GM12878 (cell line): ENCODE results near the gene NHS. TPM values are rescaled to one million over a fixed set of nuclear protein-coding genes. Genes with fewer than 3 reads are reported as not detected.

ENCODE experiments used
- ATAC-seq: fragments of 200-7000 bp; cut with Tn5 transposase; 3 replicates; pipeline ENCODE4 v1.9.1; 2020; ENCODE audit warnings: mild to moderate bottlenecking, moderate library complexity
- BruUV-seq: library from RNA; stranded (reverse); fragments of 400-500 nt; replicated peaks from 2 replicates; lab custom pipeline; 2021; lab: Mats Ljungman, UMichigan
- CTCF ChIA-PET: fragments of 300-600 bp; sonication (Branson Sonifier 250); formaldehyde crosslinking; extraction: SDS; loops from one replicate; lab custom pipeline; 2021; ENCODE audit warnings: inconsistent platforms; lab: Yijun Ruan, JAX
- POLR2A ChIA-PET: fragments of 350-600 bp; formaldehyde crosslinking; extraction: SDS; loops from one replicate; lab custom pipeline; 2021; ENCODE audit warnings: inconsistent platforms; lab: Charles Lee
- RAD21 ChIA-PET: fragments of 300-600 bp; sonication (Branson Sonifier 250); formaldehyde crosslinking; loops from one replicate; lab custom pipeline; 2023; ENCODE audit warnings: antibody characterized with exemption; ENCODE audit not compliant: unreplicated experiment; lab: Charles Lee
- SMC1A ChIA-PET: fragments of 300-600 bp; sonication (Branson Sonifier 250); formaldehyde crosslinking; loops from one replicate; lab custom pipeline; 2023; ENCODE audit not compliant: unreplicated experiment, uncharacterized antibody; lab: Charles Lee
- DNase-seq: peaks from one replicate; pipeline ENCODE4 v3.0.0-alpha.2; 2011; ENCODE audit warnings: low read depth, low spot score
- FAIRE-seq: peaks from 3 replicates; lab custom pipeline; 2011; peaks lifted over from hg19 to GRCh38; lab: Jason Lieb, UNC
- H2AFZ ChIP-seq: 2 replicates; pipeline ENCODE4 v1.6.0; 2011; ENCODE audit warnings: low read depth, low read length, control low read depth; ENCODE audit not compliant: control insufficient read depth
- H3K27ac ChIP-seq: 2 replicates; pipeline ENCODE4 v1.5.1; 2011; ENCODE audit warnings: control low read depth; ENCODE audit not compliant: control insufficient read depth, insufficient read depth
- H3K27me3 ChIP-seq, 2 experiments: replicated peaks in 1 of 2; 2 replicates each; pipeline versions ENCODE4 v1.6.0 to v1.6.1; 2011; ENCODE audit warnings: low read length in 1 of 2; ENCODE audit not compliant: control insufficient read depth in 2 of 2, insufficient read depth in 2 of 2
- H3K36me3 ChIP-seq, 2 experiments: 2 replicates each; pipeline ENCODE4 v1.5.1; 2011; ENCODE audit warnings: low read length in 1 of 2; ENCODE audit not compliant: control insufficient read depth in 2 of 2, insufficient read depth in 2 of 2
- H3K4me1 ChIP-seq: 2 replicates; pipeline ENCODE4 v1.6.1; 2011; ENCODE audit warnings: mild to moderate bottlenecking, low read length, moderate library complexity, mixed read lengths; ENCODE audit not compliant: control insufficient read depth, insufficient read depth
- H3K4me2 ChIP-seq: 2 replicates; pipeline ENCODE4 v1.6.0; 2011; ENCODE audit warnings: control low read depth; ENCODE audit not compliant: control insufficient read depth, insufficient read depth
- H3K4me3 ChIP-seq: fragments of 200-600 bp; sonication (generic); 2 replicates; pipeline ENCODE4 v1.5.1; 2016
- H3K79me2 ChIP-seq: 2 replicates; pipeline ENCODE4 v1.6.0; 2011; ENCODE audit warnings: low read length; ENCODE audit not compliant: control insufficient read depth, insufficient read depth
- H3K9ac ChIP-seq: 2 replicates; pipeline ENCODE4 v1.8.0; 2011; ENCODE audit warnings: low read length, control low read depth, mixed read lengths; ENCODE audit not compliant: control insufficient read depth, insufficient read depth
- H3K9me3 ChIP-seq: replicated peaks from 3 replicates; pipeline ENCODE4 v1.5.1; 2011; ENCODE audit warnings: mild to moderate bottlenecking, low read length; ENCODE audit not compliant: control insufficient read depth, insufficient read depth
- H4K20me1 ChIP-seq: 2 replicates; pipeline ENCODE4 v1.6.0; 2011; ENCODE audit not compliant: control insufficient read depth, insufficient read depth
- ATF7 ChIP-seq: fragments of 450-650 bp; IDR thresholded peaks from 2 replicates; pipeline ENCODE4 v1.6.1; 2016; ENCODE audit warnings: low read depth, mild to moderate bottlenecking
- E2F4 ChIP-seq: IDR thresholded peaks from 2 replicates; pipeline ENCODE4 v1.6.1; 2012; ENCODE audit warnings: low read depth, low read length, improper control_type of control experiment
- E2F8 ChIP-seq: fragments of 450-650 bp; IDR thresholded peaks from 2 replicates; pipeline ENCODE4 v1.6.1; 2018; ENCODE audit warnings: mild to moderate bottlenecking, low read depth, moderate library complexity; ENCODE audit not compliant: partially characterized antibody
- FOS ChIP-seq: IDR thresholded peaks from 3 replicates; pipeline ENCODE4 v1.6.1; 2011; ENCODE audit warnings: borderline replicate concordance; ENCODE audit not compliant: insufficient read length; ENCODE audit errors: extremely low read depth
- HDAC2 ChIP-seq: fragments of 200-600 bp; sonication (generic); IDR thresholded peaks from 2 replicates; pipeline ENCODE4 v1.6.1; 2017
- IRF5 ChIP-seq: fragments of 450-650 bp; IDR thresholded peaks from 2 replicates; pipeline ENCODE4 v1.6.1; 2017; ENCODE audit warnings: borderline replicate concordance
- MTA2 ChIP-seq: fragments of 450-650 bp; IDR thresholded peaks from 2 replicates; pipeline ENCODE4 v1.6.1; 2016; ENCODE audit warnings: low read depth, mild to moderate bottlenecking, moderate library complexity
- SREBF2 ChIP-seq: IDR thresholded peaks from 2 replicates; pipeline ENCODE4 v1.6.1; 2012; ENCODE audit warnings: mild to moderate bottlenecking, low read length
- SUPT20H ChIP-seq: IDR thresholded peaks from 2 replicates; pipeline ENCODE4 v1.6.1; 2011; ENCODE audit warnings: low read depth, mild to moderate bottlenecking, low read length, moderate library complexity, borderline replicate concordance; ENCODE audit not compliant: control insufficient read depth
- USF2 ChIP-seq: IDR thresholded peaks from 2 replicates; pipeline ENCODE4 v1.6.1; 2011; ENCODE audit warnings: low read depth, low read length, improper control_type of control experiment, borderline replicate concordance
- ZNF207 ChIP-seq: fragments of 450-650 bp; IDR thresholded peaks from 2 replicates; pipeline ENCODE4 v1.6.1; 2014; ENCODE audit warnings: antibody characterized with exemption, mild to moderate bottlenecking, borderline replicate concordance
- ZZZ3 ChIP-seq: IDR thresholded peaks from 2 replicates; pipeline ENCODE4 v1.6.1; 2011; ENCODE audit warnings: low read depth; ENCODE audit not compliant: control insufficient read depth, insufficient read length
- WGBS: methylation state at CpG from one replicate; pipeline ENCODE4 v1.1.6; 2016; ENCODE audit warnings: low lambda C conversion rate; ENCODE audit not compliant: insufficient replicate concordance, insufficient coverage; ENCODE audit errors: missing lambda C conversion rate; 5-methylcytosine and 5-hydroxymethylcytosine counted together
- in situ Hi-C: fragments of 300-500 bp; cut with MboI; formaldehyde crosslinking; loops from 9 replicates; pipeline ENCODE4 v1.14.3; 2018; ENCODE audit warnings: mixed read lengths
- intact Hi-C: fragments of 100-400 bp; cut with micrococcal nuclease; formaldehyde crosslinking; loops from one replicate; pipeline ENCODE4 v1.14.2; 2022; ENCODE audit not compliant: unreplicated experiment
- polyA plus RNA-seq, 11 experiments: library from polyadenylated mRNA; depleted of rRNA in 4 of 11; unstranded in 6 of 11; stranded (reverse) in 5 of 11; fragments of >200 nt; fragmentation: Nextera tagmentation in 4 of 11; fragmentation: Illumina TruSeq in 1 of 11; extraction: Ambion mirVana in 4 of 11; extraction: Trizol in 1 of 11; gene quantifications; 1 replicate in 1 of 11; 2 replicates in 10 of 11; pipeline versions ENCODE4 v1.2.1 to v1.2.3, GENCODE V29; 2011 to 2016; ENCODE audit warnings: inconsistent platforms in 2 of 11, missing spikeins in 2 of 11, low read depth in 1 of 11
- total RNA-seq, 4 experiments: library from RNA; depleted of rRNA in 3 of 4; stranded (reverse); fragments of >200 nt in 3 of 4; fragmentation: Illumina TruSeq in 1 of 4; extraction: Trizol in 1 of 4; gene quantifications; 2 replicates each; pipeline versions ENCODE4 v1.2.1 to v1.2.3, GENCODE V29; 2013 to 2021

Gene NHS
- total and polyA plus RNA-seq, 10 of the 15 experiments (the other 5 are each of a cell fraction or from before 2014, with no cell fraction given), result under 0.01 to 0.07 (median 0.03) TPM; not detected in 7

GRCh38 chrX:17412692-17413091 lies 37.7 kb downstream of the NHS start:
- no peaks in the 10 kb centered on the region for H3K9me3 ChIP-seq
- H2AFZ ChIP-seq, result no peak overlapping the region
- no peak overlapping the region for H3K27ac ChIP-seq
- TF ChIP-seq ZZZ3, result no peak
- no peak for TF ChIP-seq FOS
- no peak for TF ChIP-seq SREBF2
- TF ChIP-seq USF2, result no peak
- ChIA-PET CTCF (no interaction called here), RAD21 (no interaction called here), SMC1A (no interaction called here), POLR2A (no interaction called here)
- in situ Hi-C loops, result no loop called here
- H3K79me2 ChIP-seq, result no peaks in the 10 kb centered on the region
- ATAC-seq, result no peak
- WGBS, result 57% methylated on average over 4 of the region's 4 CpGs
- no peaks in the 10 kb centered on the region for H3K4me1 ChIP-seq
- no peak overlapping the region for H3K4me2 ChIP-seq
- no peaks in the 10 kb centered on the region for H3K36me3 ChIP-seq
- H3K27me3 ChIP-seq, result no peaks in the 10 kb centered on the region
- no TSS peak for BruUV-seq
- H3K9ac ChIP-seq, result no peak overlapping the region
- no peak overlapping the region for H3K4me3 ChIP-seq
- no peaks in the 10 kb centered on the region for H4K20me1 ChIP-seq
- FAIRE-seq, result no peak
- intact Hi-C loops, result no loop called here
- no peak for DNase-seq

GRCh38 chrX:17413228-17413627 lies 38.2 kb downstream of the NHS start:
- no peaks in the 10 kb centered on the region for H3K79me2 ChIP-seq
- BruUV-seq, result no TSS peak
- no peak for TF ChIP-seq HDAC2
- TF ChIP-seq SUPT20H, result no peak
- no peak for TF ChIP-seq IRF5
- TF ChIP-seq MTA2, result peak; percentile 93
- no peak for TF ChIP-seq ZNF207
- no peak for TF ChIP-seq E2F8
- TF ChIP-seq E2F4, result no peak
- TF ChIP-seq ATF7, result peak; percentile 80

More at GRCh38 chrX:17413228-17413627, 38.2 kb downstream of the NHS start:
- ChIA-PET POLR2A (no interaction called here), CTCF (no interaction called here), RAD21 (no interaction called here), SMC1A (no interaction called here)
- Histone ChIP-seq H3K27ac (no peak overlapping the region), H3K27me3 (no peaks in the 10 kb centered on the region), H3K9ac (no peak overlapping the region), H3K4me2 (no peak overlapping the region), H3K4me3 (no peak overlapping the region), H4K20me1 (no peaks in the 10 kb centered on the region), H2AFZ (no peak overlapping the region), H3K4me1 (no peaks in the 10 kb centered on the region), H3K9me3 (no peaks in the 10 kb centered on the region), H3K36me3 (no peaks in the 10 kb centered on the region)
- no peak for DNase-seq
- in situ Hi-C loops (no loop called here), intact Hi-C loops (no loop called here)
- ATAC-seq, result peak; percentile 74
- 20% methylated on average over 4 of the region's 4 CpGs for WGBS
- FAIRE-seq, result no peak
